ENCODE results near the gene ACAD11.
"Not testable (repeated sequence)": the region's sequence is repeated elsewhere in the genome, so short reads cannot be mapped to it uniquely, and the experiment has no call there.

- not testable (repeated sequence) for TF ChIP-seq EZH2, CTCF (IDR thresholded peaks at IDR 0.05)
These were observed 103.6 kb downstream of the ACAD11 start for GRCh38 chr3:132556036-132556386.
